ENCODE measurements around the gene DPM2. TPM values are rescaled to one million over a fixed set of nuclear protein-coding genes. Genes with fewer than 3 reads are reported as not detected.

DPM2 gene
- total RNA-seq, 4 donors from 2014 or later, result 8.8 to 18.0 (median 13.5) TPM

DNA sequence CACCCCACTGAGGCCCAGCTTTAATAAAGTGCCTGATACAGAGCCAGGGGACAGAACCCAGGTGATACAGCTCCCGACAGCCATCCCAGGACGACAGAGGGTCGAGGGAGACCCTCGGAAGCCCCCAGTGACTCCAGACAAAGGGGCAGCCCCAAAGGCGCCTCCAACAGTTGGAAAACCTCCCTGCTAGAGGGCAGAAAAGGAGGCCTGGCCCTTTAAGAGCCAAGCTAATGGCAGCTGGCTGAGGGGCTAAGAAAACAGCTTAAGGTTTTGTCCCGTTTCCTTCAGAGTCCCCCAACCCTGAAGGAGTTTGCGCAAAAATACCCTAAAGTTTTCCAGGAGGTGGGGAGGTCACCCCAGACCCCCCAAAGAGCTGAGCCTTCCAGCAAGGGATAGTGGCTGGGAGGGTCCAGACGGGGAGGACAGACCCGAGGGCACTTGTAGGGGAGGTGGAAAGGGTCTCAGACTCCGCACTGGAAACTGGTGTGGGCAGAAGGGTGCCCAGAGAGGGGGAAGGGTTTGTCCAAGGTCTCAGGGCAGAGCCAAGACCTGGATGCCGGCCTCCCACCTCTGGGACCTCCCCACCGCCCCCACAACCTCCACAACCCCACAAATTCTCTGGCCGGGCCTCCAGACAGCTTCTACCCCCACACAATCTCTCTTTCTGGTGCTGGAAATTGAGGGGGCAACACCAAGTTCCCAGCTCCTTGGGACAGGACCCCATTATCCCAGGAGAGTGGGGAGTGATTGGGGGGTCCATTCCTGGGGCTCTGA, 52.0 kb downstream of the DPM2 start:
- TF ChIP-seq, protein P1, sequence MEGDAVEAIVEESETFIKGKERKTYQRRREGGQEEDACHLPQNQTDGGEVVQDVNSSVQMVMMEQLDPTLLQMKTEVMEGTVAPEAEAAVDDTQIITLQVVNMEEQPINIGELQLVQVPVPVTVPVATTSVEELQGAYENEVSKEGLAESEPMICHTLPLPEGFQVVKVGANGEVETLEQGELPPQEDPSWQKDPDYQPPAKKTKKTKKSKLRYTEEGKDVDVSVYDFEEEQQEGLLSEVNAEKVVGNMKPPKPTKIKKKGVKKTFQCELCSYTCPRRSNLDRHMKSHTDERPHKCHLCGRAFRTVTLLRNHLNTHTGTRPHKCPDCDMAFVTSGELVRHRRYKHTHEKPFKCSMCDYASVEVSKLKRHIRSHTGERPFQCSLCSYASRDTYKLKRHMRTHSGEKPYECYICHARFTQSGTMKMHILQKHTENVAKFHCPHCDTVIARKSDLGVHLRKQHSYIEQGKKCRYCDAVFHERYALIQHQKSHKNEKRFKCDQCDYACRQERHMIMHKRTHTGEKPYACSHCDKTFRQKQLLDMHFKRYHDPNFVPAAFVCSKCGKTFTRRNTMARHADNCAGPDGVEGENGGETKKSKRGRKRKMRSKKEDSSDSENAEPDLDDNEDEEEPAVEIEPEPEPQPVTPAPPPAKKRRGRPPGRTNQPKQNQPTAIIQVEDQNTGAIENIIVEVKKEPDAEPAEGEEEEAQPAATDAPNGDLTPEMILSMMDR (IDR thresholded peaks at IDR 0.05), result no peak
- ATAC-seq (ENCODE audit: low FRiP score) (no peak), DNase-seq (ENCODE audit: low spot score) (no peak)

Other genes starting within 250 kb of the DPM2 start
- gene CFAP157, start 230.9 kb downstream of the DPM2 start, total RNA-seq, result 1 to 10 TPM in 1 of 4 donors, under 1 TPM in 1, not detected in 2; 0.24 to 1.0 TPM
- 10 to 100 TPM; 13.4 to 33.5 (median 23.6) TPM for gene PTRH1, start 222.2 kb downstream of the DPM2 start, total RNA-seq
- gene TTC16, start 221.8 kb downstream of the DPM2 start, total RNA-seq, result under 1 TPM in 1 of 4 donors, not detected in 3; 0.28 TPM
- gene TOR2A, start 202.6 kb downstream of the DPM2 start, total RNA-seq, result 10 to 100 TPM in 2 of 4 donors, 1 to 10 TPM in 2; 6.2 to 15.8 (median 11.0) TPM
- gene SH2D3C, start 159.2 kb downstream of the DPM2 start, total RNA-seq, result 10 to 100 TPM in 3 of 4 donors, 1 to 10 TPM in 1; 7.1 to 33.6 (median 17.2) TPM
- gene CDK9, start 151.8 kb downstream of the DPM2 start, total RNA-seq, result 100 to 1,000 TPM in 1 of 4 donors, 10 to 100 TPM in 3; 69.8 to 117 (median 85.8) TPM
- gene FPGS, start 135.0 kb downstream of the DPM2 start, total RNA-seq, result 100 to 1,000 TPM in 2 of 4 donors, 10 to 100 TPM in 2; 87.1 to 167 (median 99.5) TPM
- 100 to 1,000 TPM in 2 of 4 donors, 10 to 100 TPM in 2; 34.3 to 200 (median 120) TPM for gene ENG, start 83.2 kb downstream of the DPM2 start, total RNA-seq
- 10 to 100 TPM; 28.5 to 93.4 (median 54.1) TPM for gene AK1, start 60.2 kb downstream of the DPM2 start, total RNA-seq
- gene ST6GALNAC6, start 38.3 kb downstream of the DPM2 start, total RNA-seq, result 100 to 1,000 TPM; 138 to 213 (median 155) TPM
- gene ST6GALNAC4, start 20.8 kb downstream of the DPM2 start, total RNA-seq, result 10 to 100 TPM; 26.6 to 78.5 (median 45.0) TPM
- gene PIP5KL1, start 7.1 kb downstream of the DPM2 start, total RNA-seq, result 1 to 10 TPM in 3 of 4 donors, under 1 TPM in 1; 0.82 to 3.0 (median 1.3) TPM
- 1 to 10 TPM; 4.8 to 9.0 (median 7.1) TPM for gene EEIG1, start 43.1 kb upstream of the DPM2 start, total RNA-seq
- gene NAIF1, start 129.5 kb upstream of the DPM2 start, total RNA-seq, result 10 to 100 TPM in 1 of 4 donors, 1 to 10 TPM in 3; 5.3 to 13.1 (median 6.7) TPM
- gene SLC25A25, start 130.4 kb upstream of the DPM2 start, total RNA-seq, result 100 to 1,000 TPM in 2 of 4 donors, 10 to 100 TPM in 2; 37.8 to 147 (median 102) TPM
- gene PTGES2, start 189.9 kb upstream of the DPM2 start, total RNA-seq, result 10 to 100 TPM; 34.6 to 59.4 (median 53.0) TPM
- gene LCN2, start 211.6 kb upstream of the DPM2 start, total RNA-seq, result 1 to 10 TPM in 2 of 4 donors, not detected in 2; 1.7 TPM
- gene BBLN, start 222.4 kb upstream of the DPM2 start, total RNA-seq, result 100 to 1,000 TPM; 117 to 174 (median 138) TPM

All from omental fat pad (tissue), 4 donors.